ENCODE measurements around the gene SLC25A38. TPM values are rescaled to one million over a fixed set of nuclear protein-coding genes. Genes with fewer than 3 reads are reported as not detected.
"Not testable (repeated sequence)": the region's sequence is repeated elsewhere in the genome, so short reads cannot be mapped to it uniquely, and the experiment has no call there.

The SLC25A38 gene
- total RNA-seq, 1 experiment from 2014 or later: 26.7 TPM

DNA sequence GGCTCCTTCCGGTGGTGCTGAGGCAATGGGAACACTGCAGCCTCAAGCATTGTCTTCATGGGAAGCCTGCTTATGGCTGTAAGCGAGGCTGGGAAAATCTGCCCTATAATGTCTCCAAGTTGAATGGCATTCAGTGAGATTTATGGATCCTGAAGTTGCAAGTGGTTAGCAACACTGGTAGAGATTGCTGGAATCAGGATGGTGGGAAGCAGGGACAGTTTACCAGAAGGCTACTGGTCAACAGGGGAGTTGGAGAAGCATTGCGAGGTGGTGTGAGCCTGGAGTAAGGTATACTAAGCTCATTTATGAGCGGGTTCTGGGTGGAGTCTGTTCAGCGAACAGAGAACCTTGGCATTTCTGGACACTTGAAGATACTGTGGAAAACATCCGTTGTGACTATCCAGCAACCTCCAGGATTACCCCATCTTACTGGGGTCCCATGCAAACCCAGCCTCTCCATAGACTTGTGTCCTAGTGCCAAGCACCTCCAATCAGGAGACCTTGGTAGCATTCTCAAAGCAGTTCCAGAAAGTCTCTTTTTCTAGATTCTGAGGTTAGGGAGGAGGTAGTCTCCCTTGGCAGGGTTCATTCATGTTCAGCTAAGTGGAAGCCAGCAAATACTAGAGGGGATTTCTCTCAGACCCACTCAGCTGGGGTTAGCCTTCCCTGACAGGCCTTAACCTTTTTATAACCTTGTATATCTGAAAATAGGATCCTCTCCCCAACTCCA, 30.7 kb downstream of the SLC25A38 start:
- Histone ChIP-seq H3K9me2 (ENCODE audit: insufficient read depth) (no peaks in the 10 kb centered on the region), H2AFZ (ENCODE audit: low read depth, low read length, poor library complexity, severe bottlenecking) (no peak overlapping the region), H3K79me2 (ENCODE audit: insufficient read depth, low read length) (peaks cover 28% of the 10 kb centered on the region), H3K27me3 (ENCODE audit: insufficient read depth, low read length) (no peaks in the 10 kb centered on the region), H3K36me3 (ENCODE audit: control insufficient read depth in 1 of 2, insufficient read depth in 2 of 2, low read length in 2 of 2) (peaks cover 33 to 50% of the 10 kb centered on the region in 2 experiments), H3K4me2 (ENCODE audit: low read length) (no peak overlapping the region), H4K20me1 (ENCODE audit: insufficient read depth) (peaks cover 42% of the 10 kb centered on the region; the same call in 1 of the 2 replicates), H3K4me3 (replicated peaks in 1 of 2; ENCODE audit: low read depth in 1 of 2, low read length in 2 of 2) (no peak overlapping the region), H3K9ac (ENCODE audit: low read length) (no peak overlapping the region), H3K4me1 (ENCODE audit: control insufficient read depth in 1 of 2, insufficient read depth in 2 of 2, low read length in 2 of 2) (peaks cover 0 to 26% of the 10 kb centered on the region in 2 experiments; a peak in 2 of 4 replicates), H3K27ac (ENCODE audit: low read depth, low read length) (peak overlapping the region; percentile 54), H3K9me3 (ENCODE audit: control insufficient read depth in 1 of 2, insufficient read depth in 1 of 2, low read depth in 1 of 2, low read length in 2 of 2) (no peaks in the 10 kb centered on the region)
- intact Hi-C loops (cut with micrococcal nuclease): loop anchor here (10.0 kb wide), 1 partner anchor 901 kb away; no protein-coding TSS in a partner anchor
- POLR2A ChIA-PET: interaction anchor here (1.9 kb wide), 1 partner anchor 10 kb away, joined by 4 read pairs; no protein-coding TSS in a partner anchor
- ATAC-seq: peak; percentile 6
- RAD21 ChIA-PET (ENCODE audit: low non-redundant PET in 1 of 2, low total read pairs in 2 of 2, uncharacterized antibody in 2 of 2, unreplicated experiment in 2 of 2): no interaction called here
- CTCF ChIA-PET: interaction anchor here (1.1 to 4.0 kb wide), 2 partner anchors 33 to 84 kb away, joined by 4 to 37 read pairs; no protein-coding TSS in a partner anchor
- peak; percentile 45 for TF ChIP-seq POLR2AphosphoS5 (IDR thresholded peaks at IDR 0.05; ENCODE audit: low read depth, low read length)
- TF ChIP-seq EZH2phosphoT487 (IDR thresholded peaks at IDR 0.05; ENCODE audit: borderline replicate concordance): no peak
- no TSS peak for BruUV-seq (replicated peaks)
- no peak for DNase-seq (ENCODE audit: low read depth, low spot score)

DNA sequence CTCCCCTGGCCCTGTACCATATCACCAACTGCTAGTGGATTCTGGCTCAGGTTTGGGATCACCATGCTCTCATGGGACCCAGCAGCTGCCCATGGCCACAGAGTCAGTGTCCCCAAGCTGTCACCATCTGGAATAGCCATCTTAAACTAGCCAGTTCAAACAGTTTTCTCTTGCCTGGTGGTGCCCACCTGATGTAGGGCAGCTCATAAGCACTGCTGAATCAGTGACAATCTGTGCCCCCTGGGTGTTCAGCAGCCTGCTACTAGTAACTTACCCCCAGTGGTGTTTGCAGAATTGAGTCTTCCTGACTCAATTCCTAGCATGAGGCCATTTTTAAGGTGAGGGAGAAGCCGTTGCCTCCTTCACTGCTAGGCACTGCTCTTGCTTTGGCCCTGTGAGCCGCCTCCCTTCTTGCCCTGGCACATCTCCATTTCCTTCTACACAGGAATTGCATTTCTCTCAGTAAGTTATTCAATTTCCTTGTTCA, 31.3 kb downstream of the SLC25A38 start:
- Histone ChIP-seq H4K20me1 (ENCODE audit: insufficient read depth) (peaks cover 39% of the 10 kb centered on the region; the same call in 1 of the 2 replicates), H2AFZ (ENCODE audit: low read depth, low read length, poor library complexity, severe bottlenecking) (no peak overlapping the region), H3K9me3 (ENCODE audit: control insufficient read depth in 1 of 2, insufficient read depth in 1 of 2, low read depth in 1 of 2, low read length in 2 of 2) (no peaks in the 10 kb centered on the region), H3K4me3 (replicated peaks in 1 of 2; ENCODE audit: low read depth in 1 of 2, low read length in 2 of 2) (no peak overlapping the region), H3K4me1 (ENCODE audit: control insufficient read depth in 1 of 2, insufficient read depth in 2 of 2, low read length in 2 of 2) (peaks cover 0 to 26% of the 10 kb centered on the region in 2 experiments; a peak in 2 of 4 replicates), H3K4me2 (ENCODE audit: low read length) (no peak overlapping the region), H3K27me3 (ENCODE audit: insufficient read depth, low read length) (no peaks in the 10 kb centered on the region), H3K9ac (ENCODE audit: low read length) (no peak overlapping the region), H3K9me2 (ENCODE audit: insufficient read depth) (no peaks in the 10 kb centered on the region), H3K27ac (ENCODE audit: low read depth, low read length) (peak overlapping the region; percentile 54), H3K36me3 (ENCODE audit: control insufficient read depth in 1 of 2, insufficient read depth in 2 of 2, low read length in 2 of 2) (peaks cover 30 to 45% of the 10 kb centered on the region in 2 experiments), H3K79me2 (ENCODE audit: insufficient read depth, low read length) (peaks cover 22% of the 10 kb centered on the region)
- ChIA-PET CTCF (interaction anchor here (1.1 to 4.0 kb wide), 2 partner anchors 32 to 84 kb away, joined by 4 to 37 read pairs; no protein-coding TSS in a partner anchor), RAD21 (ENCODE audit: low non-redundant PET in 1 of 2, low total read pairs in 2 of 2, uncharacterized antibody in 2 of 2, unreplicated experiment in 2 of 2) (no interaction called here), POLR2A (no interaction called here)
- BruUV-seq (replicated peaks): no TSS peak
- peak; percentile 38; the same call in 1 of the 2 replicates for TF ChIP-seq POLR2AphosphoS5 (IDR thresholded peaks at IDR 0.05; ENCODE audit: low read depth, low read length)
- no peak for TF ChIP-seq EZH2phosphoT487 (IDR thresholded peaks at IDR 0.05; ENCODE audit: borderline replicate concordance)
- TF ChIP-seq FOSL1 (IDR thresholded peaks at IDR 0.05; ENCODE audit: low read depth): no peak
- TF ChIP-seq, protein P1, sequence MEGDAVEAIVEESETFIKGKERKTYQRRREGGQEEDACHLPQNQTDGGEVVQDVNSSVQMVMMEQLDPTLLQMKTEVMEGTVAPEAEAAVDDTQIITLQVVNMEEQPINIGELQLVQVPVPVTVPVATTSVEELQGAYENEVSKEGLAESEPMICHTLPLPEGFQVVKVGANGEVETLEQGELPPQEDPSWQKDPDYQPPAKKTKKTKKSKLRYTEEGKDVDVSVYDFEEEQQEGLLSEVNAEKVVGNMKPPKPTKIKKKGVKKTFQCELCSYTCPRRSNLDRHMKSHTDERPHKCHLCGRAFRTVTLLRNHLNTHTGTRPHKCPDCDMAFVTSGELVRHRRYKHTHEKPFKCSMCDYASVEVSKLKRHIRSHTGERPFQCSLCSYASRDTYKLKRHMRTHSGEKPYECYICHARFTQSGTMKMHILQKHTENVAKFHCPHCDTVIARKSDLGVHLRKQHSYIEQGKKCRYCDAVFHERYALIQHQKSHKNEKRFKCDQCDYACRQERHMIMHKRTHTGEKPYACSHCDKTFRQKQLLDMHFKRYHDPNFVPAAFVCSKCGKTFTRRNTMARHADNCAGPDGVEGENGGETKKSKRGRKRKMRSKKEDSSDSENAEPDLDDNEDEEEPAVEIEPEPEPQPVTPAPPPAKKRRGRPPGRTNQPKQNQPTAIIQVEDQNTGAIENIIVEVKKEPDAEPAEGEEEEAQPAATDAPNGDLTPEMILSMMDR (IDR thresholded peaks at IDR 0.05 in 2 of 3, conservative IDR thresholded peaks at IDR 0.05 in 1 of 3; ENCODE audit: borderline replicate concordance in 1 of 3, insufficient read depth in 1 of 3, low read depth in 2 of 3, low read length in 2 of 3): no peak
- intact Hi-C loops (cut with micrococcal nuclease): loop anchor here (10.0 kb wide), 1 partner anchor 900 kb away; no protein-coding TSS in a partner anchor
- DNase-seq (ENCODE audit: low read depth, low spot score) (no peak), ATAC-seq (peak; percentile 31)

GRCh38 chr3:39415302-39415701, 32.1 kb downstream of the SLC25A38 start:
- intact Hi-C loops (cut with micrococcal nuclease): loop anchor here (10.0 kb wide), 1 partner anchor 899 kb away; no protein-coding TSS in a partner anchor
- Histone ChIP-seq H4K20me1 (ENCODE audit: insufficient read depth) (peaks cover 32% of the 10 kb centered on the region; the same call in 1 of the 2 replicates), H3K4me1 (ENCODE audit: control insufficient read depth in 1 of 2, insufficient read depth in 2 of 2, low read length in 2 of 2) (peaks cover 0 to 22% of the 10 kb centered on the region in 2 experiments; a peak in 2 of 4 replicates), H3K36me3 (ENCODE audit: control insufficient read depth in 1 of 2, insufficient read depth in 2 of 2, low read length in 2 of 2) (peaks cover 22 to 37% of the 10 kb centered on the region in 2 experiments), H3K79me2 (ENCODE audit: insufficient read depth, low read length) (peaks cover 13% of the 10 kb centered on the region), H3K27ac (ENCODE audit: low read depth, low read length) (peak overlapping the region; percentile 54; the same call in 1 of the 2 replicates)
- ATAC-seq; DNase-seq (ENCODE audit: low read depth, low spot score); H3K27me3 ChIP-seq (ENCODE audit: insufficient read depth, low read length); H3K9ac ChIP-seq (ENCODE audit: low read length); BruUV-seq (replicated peaks); H3K4me2 ChIP-seq (ENCODE audit: low read length); H2AFZ ChIP-seq (ENCODE audit: low read depth, low read length, poor library complexity, severe bottlenecking); H3K9me3 ChIP-seq (ENCODE audit: control insufficient read depth in 1 of 2, insufficient read depth in 1 of 2, low read depth in 1 of 2, low read length in 2 of 2); H3K4me3 ChIP-seq (replicated peaks in 1 of 2; ENCODE audit: low read depth in 1 of 2, low read length in 2 of 2); H3K9me2 ChIP-seq (ENCODE audit: insufficient read depth): not testable (repeated sequence)
- CTCF ChIA-PET: interaction anchor here (4.0 kb wide), 1 partner anchor 83 kb away, joined by 37 read pairs; no protein-coding TSS in a partner anchor
- RAD21 ChIA-PET (ENCODE audit: low non-redundant PET in 1 of 2, low total read pairs in 2 of 2, uncharacterized antibody in 2 of 2, unreplicated experiment in 2 of 2): interaction anchor here in 1 of 2 experiments (0.5 kb wide), 1 partner anchor 83 kb away, joined by 3 read pairs; no protein-coding TSS in a partner anchor
- POLR2A ChIA-PET: interaction anchor here (2.4 kb wide), 1 partner anchor 9 kb away, joined by 9 read pairs; the partner anchor contains the start of gene RPSA

Measured in HCT116 (cell line).